ENCODE data around the gene CHRDL2.

GRCh38 chr11:74687237-74688023 lies 43.8 kb downstream of the CHRDL2 start:
- TF ChIP-seq, protein P1, sequence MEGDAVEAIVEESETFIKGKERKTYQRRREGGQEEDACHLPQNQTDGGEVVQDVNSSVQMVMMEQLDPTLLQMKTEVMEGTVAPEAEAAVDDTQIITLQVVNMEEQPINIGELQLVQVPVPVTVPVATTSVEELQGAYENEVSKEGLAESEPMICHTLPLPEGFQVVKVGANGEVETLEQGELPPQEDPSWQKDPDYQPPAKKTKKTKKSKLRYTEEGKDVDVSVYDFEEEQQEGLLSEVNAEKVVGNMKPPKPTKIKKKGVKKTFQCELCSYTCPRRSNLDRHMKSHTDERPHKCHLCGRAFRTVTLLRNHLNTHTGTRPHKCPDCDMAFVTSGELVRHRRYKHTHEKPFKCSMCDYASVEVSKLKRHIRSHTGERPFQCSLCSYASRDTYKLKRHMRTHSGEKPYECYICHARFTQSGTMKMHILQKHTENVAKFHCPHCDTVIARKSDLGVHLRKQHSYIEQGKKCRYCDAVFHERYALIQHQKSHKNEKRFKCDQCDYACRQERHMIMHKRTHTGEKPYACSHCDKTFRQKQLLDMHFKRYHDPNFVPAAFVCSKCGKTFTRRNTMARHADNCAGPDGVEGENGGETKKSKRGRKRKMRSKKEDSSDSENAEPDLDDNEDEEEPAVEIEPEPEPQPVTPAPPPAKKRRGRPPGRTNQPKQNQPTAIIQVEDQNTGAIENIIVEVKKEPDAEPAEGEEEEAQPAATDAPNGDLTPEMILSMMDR (IDR thresholded peaks at IDR 0.05) = no peak
- no peak for TF ChIP-seq EP300 (IDR thresholded peaks at IDR 0.05; ENCODE audit: low read depth)
- TF ChIP-seq POLR2AphosphoS5 (IDR thresholded peaks at IDR 0.05) = no peak
